ENCODE measurements around the gene GOLPH3L.

DNA sequence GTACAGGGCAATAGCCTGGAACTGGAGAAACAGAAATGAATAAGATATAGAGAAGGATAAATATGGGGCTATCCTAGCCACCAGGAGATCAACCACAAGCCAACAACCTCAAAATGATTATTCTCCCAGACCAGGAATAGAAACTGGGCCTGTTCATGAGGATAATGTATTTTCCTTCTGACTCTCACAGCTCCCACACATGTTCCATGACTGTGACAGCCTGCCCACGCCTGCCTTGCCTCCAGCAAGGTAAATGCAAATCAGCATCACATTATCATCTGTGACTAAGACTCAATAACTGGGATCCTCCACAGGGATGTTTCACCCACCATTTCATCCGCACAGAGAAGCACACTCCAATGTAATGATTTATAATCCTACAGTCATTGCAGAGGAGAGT, 70.8 kb downstream of the GOLPH3L start:
- TF ChIP-seq, protein P1, sequence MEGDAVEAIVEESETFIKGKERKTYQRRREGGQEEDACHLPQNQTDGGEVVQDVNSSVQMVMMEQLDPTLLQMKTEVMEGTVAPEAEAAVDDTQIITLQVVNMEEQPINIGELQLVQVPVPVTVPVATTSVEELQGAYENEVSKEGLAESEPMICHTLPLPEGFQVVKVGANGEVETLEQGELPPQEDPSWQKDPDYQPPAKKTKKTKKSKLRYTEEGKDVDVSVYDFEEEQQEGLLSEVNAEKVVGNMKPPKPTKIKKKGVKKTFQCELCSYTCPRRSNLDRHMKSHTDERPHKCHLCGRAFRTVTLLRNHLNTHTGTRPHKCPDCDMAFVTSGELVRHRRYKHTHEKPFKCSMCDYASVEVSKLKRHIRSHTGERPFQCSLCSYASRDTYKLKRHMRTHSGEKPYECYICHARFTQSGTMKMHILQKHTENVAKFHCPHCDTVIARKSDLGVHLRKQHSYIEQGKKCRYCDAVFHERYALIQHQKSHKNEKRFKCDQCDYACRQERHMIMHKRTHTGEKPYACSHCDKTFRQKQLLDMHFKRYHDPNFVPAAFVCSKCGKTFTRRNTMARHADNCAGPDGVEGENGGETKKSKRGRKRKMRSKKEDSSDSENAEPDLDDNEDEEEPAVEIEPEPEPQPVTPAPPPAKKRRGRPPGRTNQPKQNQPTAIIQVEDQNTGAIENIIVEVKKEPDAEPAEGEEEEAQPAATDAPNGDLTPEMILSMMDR (conservative IDR thresholded peaks at IDR 0.05; ENCODE audit: low read length) = no peak
- TF ChIP-seq EZH2phosphoT487 (IDR thresholded peaks at IDR 0.05; ENCODE audit: borderline replicate concordance) = no peak
